ENCODE measurements around the gene IFNE. TPM values are rescaled to one million over a fixed set of nuclear protein-coding genes. Genes with fewer than 3 reads are reported as not detected.

Gene IFNE
- total and polyA plus RNA-seq, 2 donors (not counting 3 experiments of a cell fraction or from before 2014, with no cell fraction given): 0.22 to 1.4 TPM

DNA sequence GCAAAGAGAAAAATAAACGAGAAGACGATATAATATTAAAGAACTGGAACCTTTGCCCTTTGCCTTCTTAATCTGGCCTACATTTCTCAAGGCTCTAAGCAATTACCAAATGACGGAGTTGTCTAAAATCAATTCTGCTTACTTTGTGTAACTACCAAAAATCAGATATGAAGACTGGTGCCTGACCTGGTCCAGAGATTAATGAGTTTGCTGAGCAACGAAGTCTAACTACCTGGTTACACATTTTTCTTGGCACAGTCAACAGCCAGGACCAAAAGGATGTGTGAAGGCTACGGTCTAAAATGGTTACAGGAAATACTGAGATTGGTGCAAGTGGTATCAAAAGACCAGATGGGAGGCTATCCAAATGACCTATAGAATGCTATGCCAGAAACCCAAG, 17.8 kb upstream of the IFNE start:
- Histone ChIP-seq H2AFZ (ENCODE audit: low read depth, low read length) (no peak overlapping the region), H3K9me1 (replicated peaks; ENCODE audit: control insufficient read depth, extremely low read depth, insufficient read depth, low read length) (no peaks in the 10 kb centered on the region), H3K4me1 (ENCODE audit: control insufficient read depth, extremely low read depth, insufficient read depth, low read length) (no peaks in the 10 kb centered on the region), H3K4me2 (ENCODE audit: insufficient read depth, low read length) (no peak overlapping the region), H3K9me3 (replicated peaks; ENCODE audit: control insufficient read depth, insufficient read depth, low read length) (no peaks in the 10 kb centered on the region), H3K9ac (replicated peaks; ENCODE audit: extremely low read depth, insufficient read depth, low read length) (no peak overlapping the region), H3K36me3 (ENCODE audit: control insufficient read depth in 2 of 2, extremely low read depth in 1 of 2, insufficient read depth in 2 of 2, low read length in 2 of 2) (no peaks in the 10 kb centered on the region), H3K27me3 (ENCODE audit: control insufficient read depth in 2 of 2, insufficient read depth in 2 of 2, low read length in 2 of 2) (no peaks in the 10 kb centered on the region), H3K27ac (ENCODE audit: insufficient read depth, low read depth, low read length) (no peak overlapping the region), H4K20me1 (replicated peaks; ENCODE audit: control insufficient read depth, extremely low read depth, insufficient read depth, low read length) (no peaks in the 10 kb centered on the region), H3K79me2 (ENCODE audit: control insufficient read depth, insufficient read depth, low read length) (peaks cover 32% of the 10 kb centered on the region), H3K4me3 (replicated peaks in 1 of 3; ENCODE audit: insufficient read depth in 1 of 3, low read depth in 1 of 3, low read length in 3 of 3) (no peak overlapping the region)
- TF ChIP-seq POLR2AphosphoS5 (IDR thresholded peaks at IDR 0.05; ENCODE audit: insufficient read depth, low read depth, low read length): no peak
- no peak for TF ChIP-seq JUN (IDR thresholded peaks at IDR 0.05; ENCODE audit: borderline replicate concordance, insufficient read depth, insufficient read length, low read depth)
- dilution Hi-C loops (cut with MboI; ENCODE audit: extremely low pct_ligation_motif_present, low sequenced_read_pairs) (no loop called here), intact Hi-C loops (cut with micrococcal nuclease) (no loop called here)
- BruUV-seq (replicated peaks): no TSS peak
- CTCF ChIA-PET: no interaction called here
- DNase-seq (ENCODE audit: low read depth, low spot score) (no peak), FAIRE-seq (no peak)
- POLR2A ChIA-PET: no interaction called here

DNA sequence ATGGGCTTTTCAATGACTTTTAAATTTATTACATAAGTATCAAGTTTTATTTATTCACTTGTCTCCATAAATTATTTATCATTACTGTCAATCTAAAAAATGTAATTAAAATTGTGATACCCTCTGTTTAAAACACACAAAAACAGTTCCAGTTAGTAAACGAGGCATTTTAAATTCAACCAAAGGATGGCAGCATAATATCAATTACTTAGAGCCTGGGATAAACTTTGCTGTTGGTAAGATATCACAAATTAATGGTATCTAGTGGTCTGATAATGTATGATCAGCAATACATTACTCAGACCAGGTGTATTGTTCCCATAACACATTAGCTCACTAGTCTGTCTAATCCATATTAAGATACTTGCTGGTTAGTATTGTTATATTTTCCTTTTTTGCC, 9.6 kb upstream of the IFNE start:
- Histone ChIP-seq H3K79me2 (ENCODE audit: control insufficient read depth, insufficient read depth, low read length) (peaks cover 5% of the 10 kb centered on the region), H3K27ac (ENCODE audit: insufficient read depth, low read depth, low read length) (no peak overlapping the region), H3K9ac (replicated peaks; ENCODE audit: extremely low read depth, insufficient read depth, low read length) (no peak overlapping the region), H3K4me2 (ENCODE audit: insufficient read depth, low read length) (no peak overlapping the region), H4K20me1 (replicated peaks; ENCODE audit: control insufficient read depth, extremely low read depth, insufficient read depth, low read length) (no peaks in the 10 kb centered on the region), H2AFZ (ENCODE audit: low read depth, low read length) (no peak overlapping the region), H3K4me1 (ENCODE audit: control insufficient read depth, extremely low read depth, insufficient read depth, low read length) (no peaks in the 10 kb centered on the region), H3K9me3 (replicated peaks; ENCODE audit: control insufficient read depth, insufficient read depth, low read length) (no peaks in the 10 kb centered on the region), H3K9me1 (replicated peaks; ENCODE audit: control insufficient read depth, extremely low read depth, insufficient read depth, low read length) (no peaks in the 10 kb centered on the region), H3K36me3 (ENCODE audit: control insufficient read depth in 2 of 2, extremely low read depth in 1 of 2, insufficient read depth in 2 of 2, low read length in 2 of 2) (no peaks in the 10 kb centered on the region), H3K4me3 (replicated peaks in 1 of 3; ENCODE audit: insufficient read depth in 1 of 3, low read depth in 1 of 3, low read length in 3 of 3) (no peak overlapping the region), H3K27me3 (ENCODE audit: control insufficient read depth in 2 of 2, insufficient read depth in 2 of 2, low read length in 2 of 2) (no peaks in the 10 kb centered on the region)
- FAIRE-seq (peak; percentile 64), DNase-seq (ENCODE audit: low read depth, low spot score) (peak; percentile 21)
- no TSS peak for BruUV-seq (replicated peaks)
- ChIA-PET POLR2A (no interaction called here), CTCF (interaction anchor here (1.0 to 1.8 kb wide), 4 partner anchors 26 to 299 kb away, joined by 4 to 5 read pairs (median 5); no protein-coding TSS in a partner anchor)
- intact Hi-C loops (cut with micrococcal nuclease): loop anchor here (1.0 to 5.0 kb wide), 2 partner anchors 66 to 298 kb away; no protein-coding TSS in a partner anchor
- dilution Hi-C loops (cut with MboI; ENCODE audit: extremely low pct_ligation_motif_present, low sequenced_read_pairs): no loop called here
- no peak for TF ChIP-seq EZH2 (IDR thresholded peaks at IDR 0.05; ENCODE audit: borderline replicate concordance, low read depth, low read length, severe bottlenecking)
- TF ChIP-seq POLR2AphosphoS5 (IDR thresholded peaks at IDR 0.05; ENCODE audit: insufficient read depth, low read depth, low read length): no peak
- TF ChIP-seq, protein P1, sequence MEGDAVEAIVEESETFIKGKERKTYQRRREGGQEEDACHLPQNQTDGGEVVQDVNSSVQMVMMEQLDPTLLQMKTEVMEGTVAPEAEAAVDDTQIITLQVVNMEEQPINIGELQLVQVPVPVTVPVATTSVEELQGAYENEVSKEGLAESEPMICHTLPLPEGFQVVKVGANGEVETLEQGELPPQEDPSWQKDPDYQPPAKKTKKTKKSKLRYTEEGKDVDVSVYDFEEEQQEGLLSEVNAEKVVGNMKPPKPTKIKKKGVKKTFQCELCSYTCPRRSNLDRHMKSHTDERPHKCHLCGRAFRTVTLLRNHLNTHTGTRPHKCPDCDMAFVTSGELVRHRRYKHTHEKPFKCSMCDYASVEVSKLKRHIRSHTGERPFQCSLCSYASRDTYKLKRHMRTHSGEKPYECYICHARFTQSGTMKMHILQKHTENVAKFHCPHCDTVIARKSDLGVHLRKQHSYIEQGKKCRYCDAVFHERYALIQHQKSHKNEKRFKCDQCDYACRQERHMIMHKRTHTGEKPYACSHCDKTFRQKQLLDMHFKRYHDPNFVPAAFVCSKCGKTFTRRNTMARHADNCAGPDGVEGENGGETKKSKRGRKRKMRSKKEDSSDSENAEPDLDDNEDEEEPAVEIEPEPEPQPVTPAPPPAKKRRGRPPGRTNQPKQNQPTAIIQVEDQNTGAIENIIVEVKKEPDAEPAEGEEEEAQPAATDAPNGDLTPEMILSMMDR (IDR thresholded peaks at IDR 0.05; ENCODE audit: extremely low read depth in 1 of 2, insufficient read depth in 1 of 2, low read depth in 1 of 2, low read length in 2 of 2): no peak
- TF ChIP-seq, protein P2, sequence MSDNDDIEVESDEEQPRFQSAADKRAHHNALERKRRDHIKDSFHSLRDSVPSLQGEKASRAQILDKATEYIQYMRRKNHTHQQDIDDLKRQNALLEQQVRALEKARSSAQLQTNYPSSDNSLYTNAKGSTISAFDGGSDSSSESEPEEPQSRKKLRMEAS (IDR thresholded peaks at IDR 0.05; ENCODE audit: insufficient read depth, insufficient read length): no peak
- TF ChIP-seq MYC (IDR thresholded peaks at IDR 0.05; ENCODE audit: low read depth, low read length): no peak
- no peak for TF ChIP-seq JUN (IDR thresholded peaks at IDR 0.05; ENCODE audit: borderline replicate concordance, insufficient read depth, insufficient read length, low read depth)
- no peak for TF ChIP-seq POLR2A (IDR thresholded peaks at IDR 0.05; ENCODE audit: low read depth, low read length)
- no peak for TF ChIP-seq FOS (IDR thresholded peaks at IDR 0.05; ENCODE audit: borderline replicate concordance, insufficient read depth, low read length)
- no peak for TF ChIP-seq GATA2 (IDR thresholded peaks at IDR 0.05; ENCODE audit: insufficient read depth, insufficient read length, low read depth, low read length)

All from endothelial cell of umbilical vein (primary cell).